K562 treated with DMSO at 1 percent for 4 hours (cell line): ENCODE measurements around the gene ADCY5. TPM values are rescaled to one million over a fixed set of nuclear protein-coding genes. Genes with fewer than 3 reads are reported as not detected.

Source experiments
- total RNA-seq: library from RNA; unstranded; fragments of 300-600 nt; gene quantifications from 2 replicates; pipeline ENCODE4 v1.2.3, GENCODE V29; 2022; ENCODE audit not compliant: insufficient read depth

Gene ADCY5
- 0.19 TPM in 1 of 2 replicates, not detected in the other for total RNA-seq

DNA sequence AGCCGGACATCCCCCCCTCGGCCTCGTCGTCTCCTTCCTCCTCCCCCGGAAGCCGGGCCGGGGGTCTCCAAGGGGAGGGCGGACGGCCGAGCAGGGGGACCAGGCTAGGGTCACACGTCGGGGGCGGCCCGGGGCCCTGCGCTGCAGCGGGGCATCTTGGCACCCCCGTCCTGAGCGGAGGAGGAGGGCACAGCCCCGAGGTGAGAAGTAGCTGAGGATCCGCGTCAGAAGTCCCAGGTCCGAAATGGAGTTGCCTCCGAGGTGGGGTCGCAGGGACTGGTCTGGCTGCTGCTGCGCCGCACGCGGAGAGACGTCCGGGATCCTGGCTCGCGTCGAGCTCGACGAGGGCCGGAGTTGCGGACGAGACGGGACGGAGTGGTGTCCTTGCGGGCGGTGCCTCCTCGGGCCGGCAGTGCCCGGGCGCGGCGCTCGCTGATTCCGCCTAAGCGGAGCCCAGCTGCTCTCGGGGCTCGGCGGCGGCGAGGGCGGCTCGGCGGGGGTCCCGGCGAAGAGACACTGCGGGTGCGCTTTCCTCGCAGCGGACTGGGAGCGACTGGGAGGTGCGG is at the start of gene ADCY5:
Gene ADCY5, minus strand, starts transcription at position 555 of the 566 bp plus-strand sequence. Its CDS starts 545 bp downstream, at position 10.

Other genes starting within 250 kb of the ADCY5 start
- 7.6 and 8.2 TPM in 2 replicates for gene SEC22A, start 247.1 kb downstream of the ADCY5 start, total RNA-seq
- gene HACD2, start 136.0 kb upstream of the ADCY5 start, total RNA-seq = 1.5 and 2.1 TPM in 2 replicates